GM19240 (cell line): Measurements from ENCODE around the gene RGS1.
"Not testable (repeated sequence)": the region's sequence is repeated elsewhere in the genome, so short reads cannot be mapped to it uniquely, and the experiment has no call there.

Experiments
- DNase-seq: peaks from one replicate; pipeline ENCODE4 v3.0.0; 2011; ENCODE audit warnings: low spot score; ENCODE audit not compliant: insufficient read length

The RGS1 gene

GRCh38 chr1:192575499-192576189 lies at the start of gene RGS1:
Gene RGS1, plus strand, starts transcription at chr1:192575773. Its CDS starts 20 bp downstream, at chr1:192575793.
- no peak for DNase-seq

- no peak for DNase-seq
Measured at GRCh38 chr1:192527111-192527795, 48.3 kb upstream of the RGS1 start.

- no peak for DNase-seq
Measured at GRCh38 chr1:192527950-192528349, 47.6 kb upstream of the RGS1 start.

GRCh38 chr1:192529031-192529755 lies 46.4 kb upstream of the RGS1 start:
- no peak for DNase-seq

- DNase-seq = no peak
Measured at GRCh38 chr1:192529811-192530210, 45.8 kb upstream of the RGS1 start.

- DNase-seq = no peak
Measured at GRCh38 chr1:192530254-192530653, 45.3 kb upstream of the RGS1 start.

GRCh38 chr1:192531037-192531703 lies 44.4 kb upstream of the RGS1 start:
- not testable (repeated sequence) for DNase-seq

- DNase-seq = no peak
Measured at GRCh38 chr1:192534666-192535065, 40.9 kb upstream of the RGS1 start.

- DNase-seq = no peak
Measured at GRCh38 chr1:192535916-192536664, 39.5 kb upstream of the RGS1 start.

- DNase-seq = no peak
Measured at GRCh38 chr1:192538407-192539296, 36.9 kb upstream of the RGS1 start.

- no peak for DNase-seq
Measured at GRCh38 chr1:192539297-192540092, 36.1 kb upstream of the RGS1 start.

- DNase-seq = no peak
Measured at GRCh38 chr1:192543445-192543844, 32.1 kb upstream of the RGS1 start.

- no peak for DNase-seq
Measured at GRCh38 chr1:192545896-192546521, 29.6 kb upstream of the RGS1 start.

GRCh38 chr1:192546596-192547190 lies 28.9 kb upstream of the RGS1 start:
- no peak for DNase-seq

- no peak for DNase-seq
Measured at GRCh38 chr1:192547501-192547900, 28.1 kb upstream of the RGS1 start.

GRCh38 chr1:192549937-192550336 lies 25.6 kb upstream of the RGS1 start:
- no peak for DNase-seq

GRCh38 chr1:192550922-192551534 lies 24.5 kb upstream of the RGS1 start:
- DNase-seq = no peak

GRCh38 chr1:192552760-192553191 lies 22.8 kb upstream of the RGS1 start:
- DNase-seq = no peak
